ENCODE measurements around the gene IQCK. TPM values are rescaled to one million over a fixed set of nuclear protein-coding genes. Genes with fewer than 3 reads are reported as not detected.

IQCK gene
- total and polyA plus RNA-seq, 2 experiments from 2014 or later = 13.2 to 13.9 TPM

DNA sequence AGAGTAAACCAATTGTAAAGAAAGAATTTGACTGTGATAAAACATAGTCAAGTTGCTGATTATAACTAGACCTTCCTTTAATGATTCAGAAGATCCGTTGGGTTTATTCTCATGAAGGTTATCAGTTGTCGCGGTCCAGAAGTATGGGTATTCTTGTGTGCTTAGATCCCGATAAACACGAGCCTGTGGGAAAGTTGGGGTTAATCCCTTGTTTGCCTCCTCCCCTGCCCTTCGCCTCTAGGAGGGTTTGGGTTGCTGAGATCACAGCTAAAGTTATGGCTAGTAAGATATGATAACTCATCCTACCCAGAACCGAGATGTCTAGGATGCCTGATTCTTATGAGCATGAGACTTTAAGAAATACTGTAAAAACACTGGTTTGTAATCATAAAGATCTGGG lies 99.8 kb downstream of the IQCK start:
- TF ChIP-seq, protein P1, sequence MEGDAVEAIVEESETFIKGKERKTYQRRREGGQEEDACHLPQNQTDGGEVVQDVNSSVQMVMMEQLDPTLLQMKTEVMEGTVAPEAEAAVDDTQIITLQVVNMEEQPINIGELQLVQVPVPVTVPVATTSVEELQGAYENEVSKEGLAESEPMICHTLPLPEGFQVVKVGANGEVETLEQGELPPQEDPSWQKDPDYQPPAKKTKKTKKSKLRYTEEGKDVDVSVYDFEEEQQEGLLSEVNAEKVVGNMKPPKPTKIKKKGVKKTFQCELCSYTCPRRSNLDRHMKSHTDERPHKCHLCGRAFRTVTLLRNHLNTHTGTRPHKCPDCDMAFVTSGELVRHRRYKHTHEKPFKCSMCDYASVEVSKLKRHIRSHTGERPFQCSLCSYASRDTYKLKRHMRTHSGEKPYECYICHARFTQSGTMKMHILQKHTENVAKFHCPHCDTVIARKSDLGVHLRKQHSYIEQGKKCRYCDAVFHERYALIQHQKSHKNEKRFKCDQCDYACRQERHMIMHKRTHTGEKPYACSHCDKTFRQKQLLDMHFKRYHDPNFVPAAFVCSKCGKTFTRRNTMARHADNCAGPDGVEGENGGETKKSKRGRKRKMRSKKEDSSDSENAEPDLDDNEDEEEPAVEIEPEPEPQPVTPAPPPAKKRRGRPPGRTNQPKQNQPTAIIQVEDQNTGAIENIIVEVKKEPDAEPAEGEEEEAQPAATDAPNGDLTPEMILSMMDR (IDR thresholded peaks at IDR 0.05; ENCODE audit: low read depth, low read length) = no peak
- no peaks in the 10 kb centered on the region for H3K27me3 ChIP-seq
- no peaks in the 10 kb centered on the region for H3K36me3 ChIP-seq
- H3K4me3 ChIP-seq = no peak overlapping the region
- no peak for DNase-seq (ENCODE audit: low read depth in 1 of 2, low spot score in 1 of 2)
- H3K27ac ChIP-seq = no peak overlapping the region
- H3K9me3 ChIP-seq (ENCODE audit: low read depth) = no peaks in the 10 kb centered on the region
- H3K4me1 ChIP-seq (ENCODE audit: low read depth) = no peaks in the 10 kb centered on the region

DNA sequence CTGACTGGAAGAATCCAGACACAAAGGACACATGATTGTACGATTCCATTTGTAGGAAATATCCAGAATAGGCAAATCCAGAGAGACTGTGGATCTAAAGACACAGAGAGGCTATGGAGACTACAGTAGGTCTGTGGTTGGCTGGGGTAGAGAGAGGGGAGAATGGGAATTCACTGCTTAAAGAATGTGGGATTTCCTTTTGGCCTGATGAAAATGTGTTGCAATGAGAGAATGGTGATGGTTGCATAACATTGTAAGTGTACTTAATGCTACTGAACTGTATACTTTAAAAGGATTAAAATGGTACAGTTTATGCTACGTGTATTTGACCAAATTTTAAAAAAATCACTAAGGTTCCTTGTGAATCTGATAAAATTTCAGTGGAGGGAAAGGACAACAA lies 104.5 kb downstream of the IQCK start:
- Histone ChIP-seq H3K4me3 (no peak overlapping the region), H3K9me3 (ENCODE audit: low read depth) (no peaks in the 10 kb centered on the region), H3K36me3 (no peaks in the 10 kb centered on the region), H3K4me1 (ENCODE audit: low read depth) (no peaks in the 10 kb centered on the region), H3K27me3 (no peaks in the 10 kb centered on the region), H3K27ac (no peak overlapping the region)
- TF ChIP-seq, protein P1 (IDR thresholded peaks at IDR 0.05; ENCODE audit: low read depth, low read length) = no peak
- DNase-seq (ENCODE audit: low read depth in 1 of 2, low spot score in 1 of 2) = peak in 1 of 2 donors; percentile 92

DNA sequence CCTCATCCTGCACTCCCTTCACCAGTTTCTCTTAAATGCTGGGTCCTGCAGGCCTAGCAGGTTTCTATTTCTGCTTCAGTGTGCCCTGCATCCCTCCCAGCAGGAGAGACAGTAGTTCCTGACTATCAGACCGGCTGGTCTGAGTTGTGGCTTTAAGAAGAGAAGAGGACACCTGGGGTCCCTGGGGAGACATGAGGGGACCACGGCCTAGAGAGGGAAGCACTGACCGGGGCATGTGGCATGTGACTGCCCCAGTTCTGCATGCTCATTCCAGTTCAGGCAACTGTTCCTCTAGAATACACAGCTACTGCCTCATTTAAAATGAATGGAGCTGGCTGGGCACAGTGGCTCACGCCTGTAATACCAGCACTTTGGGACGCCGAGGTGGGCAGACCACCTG lies 105.3 kb downstream of the IQCK start:
- no peak for DNase-seq (ENCODE audit: low read depth in 1 of 2, low spot score in 1 of 2)
- TF ChIP-seq, protein P1 (IDR thresholded peaks at IDR 0.05; ENCODE audit: low read depth, low read length) = no peak
- H3K4me1 ChIP-seq (ENCODE audit: low read depth) = no peaks in the 10 kb centered on the region
- H3K36me3 ChIP-seq = no peaks in the 10 kb centered on the region
- H3K9me3 ChIP-seq (ENCODE audit: low read depth) = no peaks in the 10 kb centered on the region
- no peaks in the 10 kb centered on the region for H3K27me3 ChIP-seq
- H3K27ac ChIP-seq = no peak overlapping the region
- no peak overlapping the region for H3K4me3 ChIP-seq

DNA sequence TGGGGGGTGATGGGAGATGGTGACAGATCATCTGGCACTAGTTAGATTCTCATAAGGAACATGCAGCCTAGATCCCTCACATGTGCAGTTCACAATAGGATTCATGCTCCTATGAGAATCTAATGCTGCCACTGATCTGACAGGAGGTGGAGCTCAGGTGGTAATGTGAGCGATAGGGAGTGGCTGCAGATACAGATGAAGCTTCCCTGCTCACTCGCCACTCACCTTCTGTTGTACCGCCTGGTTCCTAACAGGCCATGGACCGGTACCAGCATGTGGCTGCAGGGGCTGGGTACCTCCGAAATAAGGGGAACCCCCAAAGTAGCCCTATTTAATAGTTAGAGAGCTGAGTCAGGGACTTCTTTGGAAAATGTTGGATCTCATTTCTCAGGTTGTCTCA lies 106.1 kb downstream of the IQCK start:
- TF ChIP-seq, protein P1 (IDR thresholded peaks at IDR 0.05; ENCODE audit: low read depth, low read length) = no peak
- Histone ChIP-seq H3K4me1 (ENCODE audit: low read depth) (no peaks in the 10 kb centered on the region), H3K27ac (no peak overlapping the region), H3K4me3 (no peak overlapping the region), H3K9me3 (ENCODE audit: low read depth) (no peaks in the 10 kb centered on the region), H3K27me3 (no peaks in the 10 kb centered on the region), H3K36me3 (no peaks in the 10 kb centered on the region)
- no peak for DNase-seq (ENCODE audit: low read depth in 1 of 2, low spot score in 1 of 2)

DNA sequence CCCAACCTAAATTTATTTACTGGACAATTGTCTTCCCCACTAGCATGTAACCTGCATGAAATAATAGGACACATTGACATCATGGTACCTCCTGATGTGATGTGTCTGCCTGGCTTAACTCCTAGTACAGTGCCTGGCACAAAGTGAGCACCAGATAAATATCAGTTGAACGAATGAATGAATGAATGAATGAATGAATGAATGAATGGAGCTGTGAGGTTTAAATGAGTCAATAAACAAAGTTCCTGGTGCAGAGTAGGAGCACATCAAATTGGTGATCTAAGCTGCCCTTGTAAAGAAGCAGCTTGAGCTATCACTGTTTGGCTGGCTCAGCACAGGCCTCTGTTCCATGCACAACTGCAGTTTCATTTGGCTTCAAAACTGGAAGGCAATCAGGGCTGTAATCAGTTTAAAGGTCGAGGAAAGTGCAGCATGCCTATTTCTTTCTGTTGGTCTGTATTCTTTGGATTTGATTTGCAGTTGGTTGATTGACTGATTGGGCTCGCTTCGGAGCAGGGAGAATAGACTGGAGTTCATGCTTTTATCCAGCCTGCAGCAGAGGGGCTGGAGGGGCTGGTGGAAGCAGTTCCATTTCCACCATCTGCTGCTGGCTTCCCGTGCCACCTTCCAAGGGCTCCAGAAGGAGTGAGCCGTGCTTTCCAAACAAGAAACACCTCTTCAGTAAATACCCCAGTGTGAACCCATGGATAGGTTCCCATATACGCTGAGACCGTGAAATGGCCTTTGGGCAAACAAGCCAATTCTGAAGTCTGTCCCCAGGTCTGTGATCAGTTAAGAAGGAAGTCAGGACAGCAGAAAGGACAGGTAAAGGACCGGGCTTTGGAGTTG lies 112.0 kb downstream of the IQCK start:
- TF ChIP-seq, protein P1 (IDR thresholded peaks at IDR 0.05; ENCODE audit: low read depth, low read length) = no peak
- H3K9me3 ChIP-seq (ENCODE audit: low read depth) = no peaks in the 10 kb centered on the region
- no peak overlapping the region for H3K27ac ChIP-seq

More for the DNA sequence above, 112.0 kb downstream of the IQCK start:
- H3K27me3 ChIP-seq = no peaks in the 10 kb centered on the region
- DNase-seq (ENCODE audit: low read depth in 1 of 2, low spot score in 1 of 2) = no peak
- H3K4me1 ChIP-seq (ENCODE audit: low read depth) = peaks cover 10% of the 10 kb centered on the region
- H3K4me3 ChIP-seq = no peak overlapping the region
- H3K36me3 ChIP-seq = no peaks in the 10 kb centered on the region
